Calu3 (cell line): Measurements from ENCODE around the gene SYNPO2L. TPM values are rescaled to one million over a fixed set of nuclear protein-coding genes. Genes with fewer than 3 reads are reported as not detected.
"Not testable (repeated sequence)": the region's sequence is repeated elsewhere in the genome, so short reads cannot be mapped to it uniquely, and the experiment has no call there.

ENCODE experiments used
- Bru-seq: library from RNA; stranded (reverse); fragments of 400-500 nt; gene quantifications from one replicate; lab custom pipeline; 2021; lab: Mats Ljungman, UMichigan
- BruChase-seq, 2 experiments: library from RNA; stranded (reverse); fragments of 400-500 nt; gene quantifications; one replicate each; lab custom pipeline; 2021; lab: Mats Ljungman, UMichigan
- BruUV-seq: library from RNA; stranded (reverse); fragments of 400-500 nt; replicated peaks from 2 replicates; lab custom pipeline; 2021; lab: Mats Ljungman, UMichigan
- CTCF ChIA-PET: fragments of 300-600 bp; sonication (Branson Sonifier 250); formaldehyde crosslinking; loops from one replicate; lab custom pipeline; 2022; ENCODE audit warnings: antibody characterized with exemption; lab: Charles Lee
- DNase-seq: peaks from one replicate; pipeline ENCODE4 v3.0.0; 2022
- H3K27ac Mint-ChIP-seq: one replicate; pipeline ENCODE4 v1.8.0; 2022; ENCODE audit warnings: mixed read lengths; ENCODE audit not compliant: unreplicated experiment
- H3K27me3 Mint-ChIP-seq: one replicate; pipeline ENCODE4 v1.8.0; 2022; ENCODE audit warnings: mixed read lengths; ENCODE audit not compliant: unreplicated experiment
- H3K36me3 Mint-ChIP-seq: one replicate; pipeline ENCODE4 v1.8.0; 2022; ENCODE audit warnings: mild to moderate bottlenecking, moderate library complexity, mixed read lengths; ENCODE audit not compliant: insufficient read depth, unreplicated experiment
- H3K4me1 Mint-ChIP-seq: one replicate; pipeline ENCODE4 v1.8.0; 2022; ENCODE audit warnings: mild to moderate bottlenecking, low read depth, mixed read lengths; ENCODE audit not compliant: unreplicated experiment
- H3K4me3 Mint-ChIP-seq: one replicate; pipeline ENCODE4 v1.8.0; 2022; ENCODE audit warnings: mild to moderate bottlenecking, low read depth, moderate library complexity, mixed read lengths; ENCODE audit not compliant: unreplicated experiment
- H3K9me3 Mint-ChIP-seq: one replicate; pipeline ENCODE4 v1.8.0; 2022; ENCODE audit warnings: low read depth, mixed read lengths; ENCODE audit not compliant: unreplicated experiment
- intact Hi-C: fragments of 100-400 bp; cut with micrococcal nuclease; formaldehyde crosslinking; loops from one replicate; pipeline ENCODE4 v1.10.0; 2022; ENCODE audit not compliant: unreplicated experiment
- long read RNA-seq: library from polyadenylated mRNA; stranded (forward); transcript quantifications from one replicate; pipeline ENCODE4 v2.0.0, GENCODE V29; 2022
- total RNA-seq: library from RNA; stranded (reverse); gene quantifications from 2 replicates; pipeline ENCODE4 v1.2.3, GENCODE V29; 2022
- TF ChIP-seq, protein P1 (sequence below): fragments of 200-600 bp; IDR thresholded peaks from one replicate; pipeline ENCODE4 v1.8.0; 2022; ENCODE audit warnings: antibody characterized with exemption; ENCODE audit not compliant: unreplicated experiment

SYNPO2L gene, protein sequence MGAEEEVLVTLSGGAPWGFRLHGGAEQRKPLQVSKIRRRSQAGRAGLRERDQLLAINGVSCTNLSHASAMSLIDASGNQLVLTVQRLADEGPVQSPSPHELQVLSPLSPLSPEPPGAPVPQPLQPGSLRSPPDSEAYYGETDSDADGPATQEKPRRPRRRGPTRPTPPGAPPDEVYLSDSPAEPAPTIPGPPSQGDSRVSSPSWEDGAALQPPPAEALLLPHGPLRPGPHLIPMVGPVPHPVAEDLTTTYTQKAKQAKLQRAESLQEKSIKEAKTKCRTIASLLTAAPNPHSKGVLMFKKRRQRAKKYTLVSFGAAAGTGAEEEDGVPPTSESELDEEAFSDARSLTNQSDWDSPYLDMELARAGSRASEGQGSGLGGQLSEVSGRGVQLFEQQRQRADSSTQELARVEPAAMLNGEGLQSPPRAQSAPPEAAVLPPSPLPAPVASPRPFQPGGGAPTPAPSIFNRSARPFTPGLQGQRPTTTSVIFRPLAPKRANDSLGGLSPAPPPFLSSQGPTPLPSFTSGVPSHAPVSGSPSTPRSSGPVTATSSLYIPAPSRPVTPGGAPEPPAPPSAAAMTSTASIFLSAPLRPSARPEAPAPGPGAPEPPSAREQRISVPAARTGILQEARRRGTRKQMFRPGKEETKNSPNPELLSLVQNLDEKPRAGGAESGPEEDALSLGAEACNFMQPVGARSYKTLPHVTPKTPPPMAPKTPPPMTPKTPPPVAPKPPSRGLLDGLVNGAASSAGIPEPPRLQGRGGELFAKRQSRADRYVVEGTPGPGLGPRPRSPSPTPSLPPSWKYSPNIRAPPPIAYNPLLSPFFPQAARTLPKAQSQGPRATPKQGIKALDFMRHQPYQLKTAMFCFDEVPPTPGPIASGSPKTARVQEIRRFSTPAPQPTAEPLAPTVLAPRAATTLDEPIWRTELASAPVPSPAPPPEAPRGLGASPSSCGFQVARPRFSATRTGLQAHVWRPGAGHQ
- 0.34 TPM in 1 of 2 replicates, not detected in the other for total RNA-seq
- Bru-seq, nascent RNA, result percentile 16 among the genes with signal in this experiment
- BruChase-seq, experiment 1, labeled RNA remaining after a 6-hour chase, result percentile 14 among the genes with signal in this experiment
- BruChase-seq, experiment 2, labeled RNA remaining after a 2-hour chase, result percentile 5 among the genes with signal in this experiment
- long read RNA-seq, result 0 reads

DNA sequence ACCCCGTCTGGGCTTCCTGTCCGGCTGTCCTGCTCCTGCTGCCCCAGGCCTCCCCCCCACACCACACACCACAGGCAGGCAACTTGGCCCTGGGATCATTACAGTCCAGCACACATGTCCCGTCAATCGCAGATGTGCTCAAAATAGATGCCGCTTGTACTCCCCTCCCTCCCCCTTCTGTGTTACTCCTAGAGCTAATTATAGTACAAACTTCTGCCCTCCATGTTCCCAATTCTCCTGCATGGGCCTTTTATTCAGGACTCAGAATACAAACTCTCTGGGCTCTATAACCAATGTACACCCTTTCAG is at the start of gene SYNPO2L:
Gene SYNPO2L (minus strand): TSS at position 40 of the 309 bp plus-strand sequence. CDS start 107 bp downstream, outside the sequence.
- BruUV-seq, result no TSS peak
- Mint-ChIP-seq H3K36me3 (no peaks in the 10 kb centered on the region), H3K4me1 (no peaks in the 10 kb centered on the region), H3K27ac (no peak within 1 kb of the TSS), H3K27me3 (peaks cover 37% of the 10 kb centered on the region), H3K4me3 (no peak within 1 kb of the TSS), H3K9me3 (no peaks in the 10 kb centered on the region)
- TF ChIP-seq, protein P1, sequence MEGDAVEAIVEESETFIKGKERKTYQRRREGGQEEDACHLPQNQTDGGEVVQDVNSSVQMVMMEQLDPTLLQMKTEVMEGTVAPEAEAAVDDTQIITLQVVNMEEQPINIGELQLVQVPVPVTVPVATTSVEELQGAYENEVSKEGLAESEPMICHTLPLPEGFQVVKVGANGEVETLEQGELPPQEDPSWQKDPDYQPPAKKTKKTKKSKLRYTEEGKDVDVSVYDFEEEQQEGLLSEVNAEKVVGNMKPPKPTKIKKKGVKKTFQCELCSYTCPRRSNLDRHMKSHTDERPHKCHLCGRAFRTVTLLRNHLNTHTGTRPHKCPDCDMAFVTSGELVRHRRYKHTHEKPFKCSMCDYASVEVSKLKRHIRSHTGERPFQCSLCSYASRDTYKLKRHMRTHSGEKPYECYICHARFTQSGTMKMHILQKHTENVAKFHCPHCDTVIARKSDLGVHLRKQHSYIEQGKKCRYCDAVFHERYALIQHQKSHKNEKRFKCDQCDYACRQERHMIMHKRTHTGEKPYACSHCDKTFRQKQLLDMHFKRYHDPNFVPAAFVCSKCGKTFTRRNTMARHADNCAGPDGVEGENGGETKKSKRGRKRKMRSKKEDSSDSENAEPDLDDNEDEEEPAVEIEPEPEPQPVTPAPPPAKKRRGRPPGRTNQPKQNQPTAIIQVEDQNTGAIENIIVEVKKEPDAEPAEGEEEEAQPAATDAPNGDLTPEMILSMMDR, result no peak
- intact Hi-C loops, result loop anchor here (10.0 kb wide), 1 partner anchor 241 kb away; the partner anchor contains the start of gene ANXA7
- DNase-seq, result no peak
- CTCF ChIA-PET, result no interaction called here

DNA sequence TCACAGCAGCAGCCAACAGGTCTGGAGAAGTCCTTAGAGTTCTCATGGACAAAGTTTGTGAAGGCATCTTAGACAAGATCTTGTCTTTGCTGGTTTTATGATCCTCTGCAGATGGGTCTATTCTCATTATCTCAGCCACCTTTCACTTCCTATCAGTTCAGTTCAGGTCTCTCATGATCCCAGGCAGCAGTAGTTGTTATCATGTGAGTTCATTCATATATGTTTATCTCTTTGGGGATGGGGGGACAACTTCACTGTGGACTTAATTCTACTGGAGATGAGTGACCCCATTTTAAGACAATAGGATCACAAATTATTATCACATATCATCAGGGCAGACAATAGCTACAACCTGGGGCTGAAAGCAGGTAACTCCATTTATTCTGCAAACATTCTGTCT is 48.1 kb upstream of the SYNPO2L start:
- H3K9me3 Mint-ChIP-seq, BruUV-seq, H3K27ac Mint-ChIP-seq, DNase-seq, H3K4me1 Mint-ChIP-seq, H3K27me3 Mint-ChIP-seq, H3K4me3 Mint-ChIP-seq, intact Hi-C loops, H3K36me3 Mint-ChIP-seq: not testable (repeated sequence)
- CTCF ChIA-PET, result interaction anchor here (0.7 kb wide), 1 partner anchor 1142 kb away, joined by 5 read pairs; no protein-coding TSS in a partner anchor

DNA sequence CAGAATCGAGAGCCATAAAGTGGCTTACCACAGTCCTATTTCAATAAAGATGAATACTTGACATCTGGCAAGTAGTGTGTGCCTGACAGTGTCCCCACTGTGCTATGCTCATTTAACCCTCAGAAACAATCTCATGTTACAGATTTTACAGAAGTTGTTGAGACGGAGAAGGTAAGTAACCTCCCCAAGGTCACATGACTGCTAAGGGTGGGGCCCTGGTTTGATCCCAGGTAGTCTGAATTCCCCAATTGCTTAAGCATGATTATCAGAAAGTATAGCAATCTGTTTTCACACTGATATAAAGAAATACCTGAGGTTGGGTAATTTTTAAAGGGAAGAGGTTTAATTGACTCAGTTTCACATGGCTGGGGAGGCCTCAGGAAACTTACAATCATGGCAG is 43.0 kb upstream of the SYNPO2L start:
- H3K36me3 Mint-ChIP-seq, CTCF ChIA-PET, H3K27me3 Mint-ChIP-seq, H3K27ac Mint-ChIP-seq, H3K9me3 Mint-ChIP-seq, H3K4me3 Mint-ChIP-seq, BruUV-seq, H3K4me1 Mint-ChIP-seq, intact Hi-C loops, DNase-seq: not testable (repeated sequence)

DNA sequence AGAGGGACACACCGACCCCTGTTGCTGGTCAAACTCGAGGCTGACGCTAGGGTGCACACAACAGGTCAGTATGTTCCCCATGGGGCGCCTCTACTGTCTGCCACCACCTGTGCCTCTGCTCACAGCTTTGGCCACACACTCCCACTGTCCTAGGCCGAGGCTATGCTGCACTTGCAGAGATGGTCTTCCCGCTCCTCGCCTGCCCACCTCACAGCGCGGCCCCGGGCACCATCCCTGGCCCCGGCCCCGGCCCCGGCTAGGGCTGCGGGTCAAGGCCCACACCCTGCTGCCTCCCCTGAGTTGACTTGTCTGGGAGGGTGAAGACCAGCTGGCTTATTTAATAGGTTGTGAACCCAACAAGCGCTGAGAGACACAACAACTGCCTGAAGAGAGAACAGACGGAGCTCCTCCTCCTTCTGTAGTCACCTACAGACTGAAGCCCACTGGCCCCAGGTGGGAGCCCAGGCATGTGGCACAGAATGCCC is 41.9 kb upstream of the SYNPO2L start, which contains the start of gene AGAP5:
Gene AGAP5 (minus strand): TSS at position 435 of the 485 bp plus-strand sequence. CDS start 354 bp downstream, at position 81.
- H3K27ac Mint-ChIP-seq, DNase-seq, BruUV-seq, H3K27me3 Mint-ChIP-seq, H3K36me3 Mint-ChIP-seq, H3K9me3 Mint-ChIP-seq, CTCF ChIA-PET, intact Hi-C loops, H3K4me1 Mint-ChIP-seq, H3K4me3 Mint-ChIP-seq: not testable (repeated sequence)

DNA sequence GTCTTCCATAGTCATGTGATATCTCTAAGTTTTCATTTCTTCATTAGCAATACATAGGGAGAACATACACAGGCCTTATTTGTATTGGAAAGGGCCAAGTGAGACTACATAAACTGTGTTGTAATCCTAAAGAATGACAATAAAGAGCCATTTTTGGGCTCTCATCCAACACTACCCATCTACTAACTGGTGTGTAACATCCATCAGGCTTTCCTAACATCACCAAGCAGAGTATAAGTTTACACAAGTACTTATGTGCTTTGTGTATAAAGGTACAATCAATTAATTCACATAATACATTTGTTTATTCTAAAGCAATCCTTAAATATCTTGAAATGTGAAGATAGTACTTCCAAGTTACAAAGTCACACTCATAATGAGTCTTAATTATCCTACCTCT is 39.5 kb upstream of the SYNPO2L start:
- not testable (repeated sequence) for H3K36me3 Mint-ChIP-seq, BruUV-seq, H3K27me3 Mint-ChIP-seq

DNA sequence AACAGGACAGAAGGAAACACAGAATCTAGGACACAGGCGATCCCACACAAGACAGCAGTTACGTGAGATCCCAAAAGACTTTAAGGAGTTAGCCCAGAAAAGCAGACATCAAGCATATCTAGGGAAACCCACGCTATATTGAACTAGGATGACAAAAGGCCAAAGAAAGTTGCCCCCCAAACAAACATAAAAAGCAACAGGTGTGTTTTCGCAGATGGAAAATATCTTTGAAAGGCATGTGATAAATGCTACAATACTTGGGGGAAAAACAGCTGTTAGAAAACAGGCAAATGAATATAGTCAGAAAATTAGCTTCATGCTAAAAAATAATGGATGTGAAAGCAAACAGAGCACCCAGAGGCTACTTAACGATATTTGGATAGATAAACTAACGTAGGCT is 34.9 kb upstream of the SYNPO2L start:
- intact Hi-C loops, CTCF ChIA-PET, DNase-seq, BruUV-seq, H3K4me1 Mint-ChIP-seq, H3K36me3 Mint-ChIP-seq, H3K9me3 Mint-ChIP-seq, H3K27me3 Mint-ChIP-seq, H3K4me3 Mint-ChIP-seq, H3K27ac Mint-ChIP-seq: not testable (repeated sequence)

More for the DNA sequence above, 39.5 kb upstream of the SYNPO2L start:
- intact Hi-C loops, CTCF ChIA-PET, DNase-seq, H3K9me3 Mint-ChIP-seq, H3K4me1 Mint-ChIP-seq, H3K27ac Mint-ChIP-seq, H3K4me3 Mint-ChIP-seq: not testable (repeated sequence)

DNA sequence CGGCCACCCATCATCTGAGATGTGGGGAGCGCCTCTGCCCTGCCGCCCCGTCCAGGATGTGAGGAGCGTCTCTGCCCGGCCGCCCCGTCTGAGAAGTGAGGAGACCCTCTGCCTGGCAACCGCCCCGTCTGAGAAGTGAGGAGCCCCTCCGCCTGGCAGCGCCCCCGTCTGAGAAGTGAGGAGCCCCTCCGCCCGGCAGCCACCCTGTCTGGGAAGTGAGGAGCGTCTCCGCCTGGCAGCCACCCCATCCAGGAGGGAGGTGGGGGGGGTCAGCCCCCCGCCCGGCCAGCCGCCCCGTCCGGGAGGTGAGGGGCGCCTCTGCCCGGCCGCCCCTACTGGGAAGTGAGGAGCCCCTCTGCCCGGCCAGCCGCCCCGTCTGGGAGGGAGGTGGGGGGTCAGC is 33.8 kb upstream of the SYNPO2L start:
- H3K27ac Mint-ChIP-seq, DNase-seq, H3K4me1 Mint-ChIP-seq, intact Hi-C loops, H3K9me3 Mint-ChIP-seq, H3K36me3 Mint-ChIP-seq, H3K4me3 Mint-ChIP-seq, H3K27me3 Mint-ChIP-seq, BruUV-seq, CTCF ChIA-PET: not testable (repeated sequence)

DNA sequence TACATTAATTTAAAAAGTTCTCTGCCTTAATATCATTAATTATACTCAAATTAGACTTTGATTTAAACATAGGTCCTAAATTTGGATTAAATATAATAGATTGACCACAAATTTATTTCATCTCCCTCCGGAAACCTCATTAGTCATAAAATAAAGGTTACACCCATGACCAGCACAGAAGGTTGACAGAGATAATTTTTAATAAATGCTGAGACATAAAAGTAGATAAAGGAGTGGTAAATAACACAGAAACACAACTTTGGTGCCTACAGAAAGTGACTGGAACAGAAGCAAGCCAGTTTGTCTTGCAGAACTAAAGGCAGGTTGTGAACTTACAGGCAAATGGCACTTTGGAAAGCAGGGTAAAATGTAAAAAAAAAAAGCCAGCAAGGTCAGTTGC is 31.8 kb upstream of the SYNPO2L start:
- BruUV-seq, H3K27me3 Mint-ChIP-seq, CTCF ChIA-PET, H3K27ac Mint-ChIP-seq, intact Hi-C loops, DNase-seq, H3K4me1 Mint-ChIP-seq, H3K9me3 Mint-ChIP-seq, H3K36me3 Mint-ChIP-seq, H3K4me3 Mint-ChIP-seq: not testable (repeated sequence)
